Cerebellar nuclear complex (tissue), 1 donor: ENCODE measurements around the gene BCL2L13.
"Not testable (repeated sequence)": the region's sequence is repeated elsewhere in the genome, so short reads cannot be mapped to it uniquely, and the experiment has no call there.

Experiments
- DNase-seq, 2 experiments: peaks; one replicate each; lab custom pipeline; 2025; lab: John Stamatoyannopoulos, UW

Gene BCL2L13

DNA sequence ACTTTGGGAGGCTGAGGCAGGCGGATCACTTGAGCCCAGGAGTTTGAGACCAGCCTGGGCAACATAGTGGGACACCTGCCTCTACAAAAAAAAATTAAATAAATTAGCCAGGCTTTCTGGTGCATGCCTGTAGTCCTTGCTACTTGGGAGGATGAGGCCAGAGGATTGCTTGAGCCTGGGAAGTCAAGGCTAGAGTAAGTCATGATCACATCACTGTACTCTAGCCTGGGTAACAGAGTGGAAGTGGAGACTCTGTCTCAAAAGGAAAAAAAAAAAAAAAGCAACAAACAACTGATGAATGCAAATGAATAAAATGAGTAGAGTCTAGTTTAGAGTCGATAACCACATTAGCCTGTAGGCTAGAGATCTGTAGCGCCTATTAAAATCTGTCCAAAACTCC lies 3.9 kb upstream of the BCL2L13 start:
- DNase-seq: no peak

DNA sequence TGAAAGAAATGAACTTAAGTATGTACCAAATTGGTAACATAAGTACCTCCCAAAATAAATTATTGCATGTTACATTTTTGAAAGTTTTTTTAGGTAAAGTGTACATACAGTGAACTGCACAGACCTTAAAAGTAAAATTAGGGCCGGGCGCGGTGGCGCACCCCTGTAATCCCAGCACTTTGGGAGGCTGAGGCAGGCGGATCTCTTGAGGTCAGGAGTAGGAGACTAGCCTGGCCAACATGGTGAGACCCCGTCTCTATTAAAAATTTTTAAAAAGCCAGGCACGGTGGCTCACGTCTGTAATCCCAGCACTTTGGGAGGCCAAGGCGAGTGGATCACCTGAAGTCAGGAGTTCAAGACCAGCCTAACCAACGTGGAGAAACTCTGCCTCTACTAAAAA lies 1.7 kb upstream of the BCL2L13 start:
- DNase-seq: not testable (repeated sequence)

DNA sequence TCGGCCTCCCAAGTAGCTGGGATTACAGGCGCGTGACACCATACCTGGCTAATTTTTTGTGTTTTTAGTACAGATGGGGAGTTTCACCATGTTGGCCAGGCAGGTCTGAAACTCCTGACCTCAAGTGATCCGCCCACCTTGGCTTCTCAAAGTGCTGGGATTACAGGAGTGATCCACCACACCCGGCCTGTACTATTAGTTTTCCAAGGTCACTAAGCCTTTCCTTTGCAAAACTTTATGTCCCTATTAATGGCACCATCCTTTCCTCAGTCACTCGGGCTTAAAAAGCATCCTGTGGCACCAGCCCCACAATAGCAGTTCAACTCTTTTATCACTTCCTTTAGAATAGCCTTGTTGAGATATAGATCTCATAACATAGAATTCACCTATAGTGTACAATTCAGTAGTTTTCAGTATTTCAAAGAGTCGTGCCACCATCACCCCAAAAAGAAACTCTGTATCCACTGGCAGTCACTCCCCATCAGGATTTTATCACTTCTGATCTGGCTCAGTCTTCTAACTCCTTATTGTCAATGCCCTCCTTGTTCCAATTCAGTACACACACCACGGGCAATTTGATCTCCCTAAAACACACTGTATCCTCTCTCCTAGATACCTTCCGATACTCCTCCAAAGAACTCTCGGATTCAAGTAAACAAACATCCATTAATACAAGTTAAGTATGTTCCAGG lies 921 bp upstream of the BCL2L13 start:
- no peak for DNase-seq

DNA sequence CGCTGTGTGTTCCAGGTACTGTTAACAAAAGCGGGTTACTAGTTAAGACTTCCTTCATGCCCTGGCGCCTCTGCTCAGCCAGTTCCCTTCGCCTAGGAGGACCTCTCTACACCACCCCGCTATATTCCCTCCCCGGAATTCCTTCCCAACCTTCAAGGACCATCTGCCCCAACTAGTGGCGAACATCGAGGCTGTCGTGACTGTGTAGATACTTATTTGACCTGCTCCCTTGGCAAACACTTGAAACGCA lies 450 bp upstream of the BCL2L13 start:
- no peak for DNase-seq

DNA sequence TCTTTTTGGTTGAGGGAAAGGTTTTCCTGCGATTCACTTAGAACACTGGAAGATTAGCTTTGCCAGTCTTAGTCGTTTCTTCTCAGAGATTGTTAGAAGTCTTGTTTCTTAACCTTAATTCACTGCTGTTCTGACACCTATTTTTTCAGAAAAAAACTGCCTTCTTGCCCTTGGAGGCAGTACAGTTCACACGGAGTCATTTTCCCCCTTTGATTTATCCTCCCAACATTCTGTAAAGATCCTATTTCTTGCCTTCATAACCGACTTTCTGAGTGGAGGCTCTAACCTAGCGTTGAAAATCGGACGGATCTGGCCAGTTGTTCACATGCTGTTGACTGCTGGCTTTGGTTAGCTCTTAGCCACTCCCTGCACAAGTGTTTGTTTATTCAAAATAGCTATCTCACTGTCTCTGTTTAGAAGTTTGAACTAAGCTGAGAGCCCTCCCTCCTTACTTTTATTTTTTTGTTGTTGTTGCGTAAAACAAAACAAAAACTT lies 737 bp downstream of the BCL2L13 start:
- DNase-seq: no peak

DNA sequence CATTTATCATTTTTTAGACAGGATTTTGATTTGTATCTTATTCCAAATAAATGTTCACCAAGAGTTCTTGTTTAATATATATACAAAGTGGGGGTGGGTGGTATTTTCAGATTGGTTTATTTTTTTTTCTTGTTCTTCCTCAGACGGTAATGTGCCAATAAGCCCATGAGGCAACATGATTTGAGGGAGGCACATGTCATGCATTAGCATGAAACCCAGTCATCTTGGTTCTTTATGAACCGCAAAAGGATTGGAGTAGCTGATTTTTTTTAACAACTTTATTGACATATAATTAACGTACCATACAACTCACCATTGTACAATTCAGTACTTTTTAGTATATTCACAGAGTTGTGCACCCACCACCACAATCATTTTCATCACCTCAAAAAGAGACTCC lies 2.7 kb downstream of the BCL2L13 start:
- no peak for DNase-seq

DNA sequence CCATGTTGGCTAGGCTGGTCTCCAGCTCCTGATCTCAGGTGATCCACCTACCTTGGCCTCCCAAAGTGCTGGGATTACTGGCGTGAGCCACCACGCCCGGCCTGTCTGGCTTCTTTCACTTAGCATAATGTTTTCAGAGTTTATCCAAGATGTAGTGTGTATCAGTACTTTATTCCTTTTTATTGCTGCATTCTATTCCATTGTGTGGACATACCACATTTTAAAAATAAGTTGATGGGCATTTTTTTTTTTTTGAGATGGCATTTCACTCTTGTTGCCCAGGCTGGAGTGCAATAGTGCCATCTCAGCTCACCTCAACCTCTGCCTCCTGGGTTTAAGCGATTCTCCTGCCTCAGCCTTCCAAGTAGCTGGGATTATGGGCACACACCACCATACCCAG lies 3.8 kb downstream of the BCL2L13 start:
- DNase-seq: not testable (repeated sequence)

DNA sequence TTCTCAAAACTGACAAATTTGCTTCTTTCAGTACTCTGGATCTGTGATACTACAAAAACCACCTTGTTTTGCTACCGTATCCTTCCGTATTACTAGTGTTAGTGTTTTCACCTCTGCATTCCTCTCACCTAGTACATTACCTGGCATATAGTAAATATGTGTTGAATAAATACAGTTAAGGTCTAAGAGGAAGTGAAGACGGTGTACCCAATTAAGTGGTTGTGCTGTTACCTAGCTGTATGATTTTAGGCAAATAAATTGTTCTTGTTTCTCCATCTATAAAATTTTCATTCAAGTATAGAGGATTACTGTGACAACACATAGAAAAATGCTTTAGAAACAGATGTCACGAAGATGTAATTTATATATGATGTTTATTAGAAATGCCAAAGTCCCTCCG lies 8.9 kb downstream of the BCL2L13 start:
- no peak for DNase-seq

DNA sequence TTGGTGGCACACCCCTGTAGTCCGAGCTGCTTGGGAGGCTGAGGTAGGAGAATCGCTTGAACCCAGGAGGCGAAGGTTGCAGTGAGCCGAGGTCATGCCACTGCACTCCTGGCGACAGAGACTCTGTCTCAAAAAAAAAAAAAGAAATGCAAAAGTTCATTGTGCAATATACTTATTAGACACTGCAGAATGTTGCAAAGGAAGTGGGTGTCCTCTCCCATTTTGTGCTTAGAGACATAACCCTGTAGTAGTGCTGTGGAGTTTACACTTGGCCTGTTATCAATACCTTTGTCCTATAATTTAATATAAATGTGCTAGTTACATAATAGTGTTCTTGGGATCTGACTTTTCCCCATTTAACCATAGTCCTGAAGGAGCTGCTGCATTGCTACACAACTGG lies 9.4 kb downstream of the BCL2L13 start:
- no peak for DNase-seq

DNA sequence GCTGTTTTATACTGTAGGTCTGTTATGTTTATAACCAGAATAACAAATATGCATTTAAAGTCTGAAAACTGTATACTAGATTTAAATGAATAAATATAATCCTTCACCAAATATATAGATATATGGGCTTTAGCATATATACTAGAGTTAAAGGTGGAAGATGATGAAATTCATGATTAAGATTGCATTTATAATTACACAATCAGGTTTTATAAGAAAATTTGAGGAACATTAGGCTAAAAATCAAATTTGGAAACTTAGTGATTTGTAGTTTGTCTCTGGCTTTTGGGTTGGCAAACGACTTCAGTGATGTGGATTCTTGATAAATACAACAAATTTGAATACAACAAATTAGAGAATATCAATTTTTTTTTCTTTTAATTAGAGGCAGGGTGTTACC lies 10.0 kb downstream of the BCL2L13 start:
- DNase-seq: no peak

DNA sequence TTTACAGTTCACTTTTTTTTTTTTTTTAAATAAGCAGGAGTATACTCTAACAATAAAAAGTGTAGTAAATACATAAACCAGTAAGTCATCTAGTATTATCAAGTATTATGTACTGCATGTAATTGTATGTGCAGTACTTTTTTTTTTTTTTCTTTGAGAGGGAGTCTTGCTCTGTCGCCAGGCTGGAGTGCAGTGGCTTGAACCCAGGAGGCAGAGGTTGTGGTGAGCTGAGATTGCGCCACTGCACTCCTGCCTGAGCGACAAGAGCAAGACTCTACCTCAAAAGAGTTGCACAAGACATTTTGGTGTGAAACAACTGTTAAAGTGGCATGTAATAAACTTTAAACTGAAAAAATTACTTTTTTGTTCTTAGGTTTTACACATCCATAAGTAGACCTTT lies 16.7 kb downstream of the BCL2L13 start:
- no peak for DNase-seq

DNA sequence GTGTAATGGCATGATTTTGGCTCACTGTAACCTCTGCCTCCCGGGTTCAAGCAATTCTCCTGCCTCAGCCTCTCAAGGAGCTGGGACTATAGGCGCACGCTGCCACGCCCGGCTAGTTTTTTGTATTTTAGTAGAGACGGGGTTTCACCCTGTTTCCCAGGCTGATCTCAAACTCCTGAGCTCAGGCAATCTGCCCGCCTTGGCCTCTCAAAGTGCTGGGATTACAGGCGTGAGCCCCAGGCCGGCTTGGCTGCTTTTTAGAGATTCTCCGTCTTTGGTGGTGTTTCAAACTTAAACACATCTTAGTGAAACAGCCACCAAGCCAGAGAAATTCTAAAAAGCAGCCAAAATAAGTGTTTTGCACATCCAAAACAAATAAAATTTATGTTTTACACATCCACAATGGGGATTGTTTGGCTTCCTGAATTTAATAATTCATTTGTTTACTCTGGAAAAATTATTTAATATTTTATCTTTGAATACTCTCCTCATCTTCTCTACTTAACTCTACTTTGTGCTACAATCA lies 18.4 kb downstream of the BCL2L13 start:
- no peak for DNase-seq

DNA sequence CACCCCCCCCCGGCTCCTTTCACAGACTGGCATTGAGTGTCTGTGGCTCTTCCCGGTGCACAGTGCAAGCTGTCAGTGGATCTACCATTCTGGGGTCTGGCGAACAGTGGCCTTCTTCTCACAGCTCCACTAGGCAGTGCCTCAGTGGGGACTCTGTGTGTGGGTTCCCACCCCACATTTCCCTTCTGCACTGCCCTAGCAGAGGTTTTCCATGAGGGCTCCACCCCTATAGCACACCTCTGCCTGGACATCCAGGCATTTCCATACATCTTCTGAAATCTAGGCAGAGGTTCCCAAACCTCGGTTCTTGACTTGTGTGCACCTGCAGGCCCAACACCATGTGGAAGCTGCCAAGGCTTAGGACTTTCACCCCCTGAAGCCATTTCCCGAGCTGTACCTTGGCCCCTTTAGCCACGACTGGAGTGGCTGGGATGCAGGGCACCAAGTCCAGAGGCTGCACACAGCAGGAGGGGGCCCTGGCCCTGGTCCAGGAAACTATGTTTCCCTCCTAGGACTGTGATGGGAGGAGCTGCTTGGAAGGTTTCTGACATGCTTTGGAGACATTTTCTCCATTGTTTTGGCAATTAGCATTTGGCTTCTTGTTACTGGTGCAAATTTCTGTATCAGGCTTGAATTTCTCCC lies 26.0 kb downstream of the BCL2L13 start:
- DNase-seq: no peak

DNA sequence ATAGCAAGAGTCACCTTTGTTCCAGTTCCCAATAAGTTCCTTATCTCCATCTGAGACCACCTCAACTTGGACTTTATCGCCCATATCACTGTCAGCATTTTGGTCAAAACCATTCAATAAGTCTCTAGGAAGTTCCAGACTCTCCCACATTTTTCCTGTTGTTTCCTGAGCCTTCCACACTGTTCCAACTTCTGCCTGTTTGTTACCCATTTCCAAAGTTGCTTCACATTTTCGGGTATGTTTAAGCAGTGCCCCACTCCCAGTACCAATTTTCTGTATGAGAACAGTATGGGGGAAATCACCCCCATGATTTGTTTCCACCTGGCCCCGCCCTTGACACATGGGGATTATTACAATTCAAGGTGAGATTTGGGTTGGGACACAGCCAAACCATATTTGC lies 26.7 kb downstream of the BCL2L13 start:
- DNase-seq: no peak

DNA sequence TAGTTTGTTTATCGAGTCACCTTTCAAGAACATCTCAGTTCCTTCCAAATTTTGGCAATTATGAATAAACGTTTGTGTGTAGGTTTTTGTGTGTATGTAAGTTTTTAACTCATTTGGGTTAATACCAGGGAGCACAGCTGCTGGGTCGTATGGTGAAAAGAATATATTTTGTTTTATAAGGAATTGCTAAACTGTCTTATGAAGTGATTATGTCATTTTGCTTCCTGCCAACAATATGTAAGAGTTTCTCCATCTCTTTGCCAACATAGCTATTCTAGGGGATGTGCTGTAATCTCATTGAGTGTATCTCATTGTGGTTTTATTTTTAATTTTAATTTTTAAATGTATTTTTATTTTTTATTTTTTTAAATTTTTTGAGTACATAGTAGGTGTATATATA lies 27.3 kb downstream of the BCL2L13 start:
- no peak for DNase-seq

DNA sequence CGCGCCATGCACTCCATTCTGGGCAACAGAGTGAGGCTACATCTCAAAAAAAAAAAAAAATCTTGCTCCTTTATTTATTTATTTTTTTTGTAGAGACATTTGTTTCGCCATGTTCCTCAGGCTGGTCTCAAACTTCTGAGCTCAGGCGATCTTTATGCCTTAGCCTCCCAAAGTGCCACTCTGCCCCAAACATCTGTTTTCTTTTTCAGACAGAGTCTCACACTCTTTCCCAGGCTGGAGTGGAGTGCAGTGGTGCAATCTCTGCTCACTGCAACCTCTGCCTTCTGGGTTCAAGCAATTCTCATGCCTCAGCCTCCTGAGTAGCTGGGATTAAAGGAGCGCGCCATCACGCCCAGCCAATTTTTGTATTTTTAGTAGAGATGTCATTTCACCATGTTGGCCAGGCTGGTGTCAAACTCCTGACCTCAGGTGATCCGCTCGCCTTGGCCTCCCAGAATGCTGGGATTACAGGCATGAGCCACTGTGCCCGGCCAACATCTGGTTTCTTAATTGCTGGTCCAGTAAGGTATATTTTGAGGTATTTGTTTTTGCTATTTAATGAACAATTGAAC lies 33.0 kb downstream of the BCL2L13 start:
- not testable (repeated sequence) for DNase-seq

DNA sequence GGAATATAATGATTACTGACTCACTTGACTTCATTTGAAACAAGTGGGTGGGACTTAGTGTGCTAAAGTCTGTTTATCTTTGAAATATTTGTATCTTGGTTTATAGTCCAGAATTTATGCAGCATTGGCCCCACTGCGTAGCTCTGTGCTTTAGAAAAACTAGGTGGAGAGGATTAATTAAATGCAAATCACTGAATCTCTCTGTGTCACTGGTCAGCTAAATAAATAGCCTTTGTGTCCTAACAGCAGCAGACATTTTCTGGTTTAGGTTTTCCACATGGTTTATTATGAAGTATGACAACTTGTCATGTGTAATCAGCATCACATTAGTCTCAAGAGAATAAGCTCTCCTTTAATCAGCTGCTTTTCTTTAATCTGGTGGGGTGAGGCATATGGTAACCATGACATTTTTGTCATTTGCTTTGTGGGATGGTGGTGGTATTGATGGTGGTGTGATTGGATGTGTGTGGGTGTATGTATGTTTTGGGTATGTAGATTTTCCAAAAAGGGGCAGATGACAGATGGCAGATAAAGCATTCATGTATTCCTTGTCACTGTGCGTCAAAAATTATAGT lies 33.9 kb downstream of the BCL2L13 start:
- peak; percentile 76 to 89 for DNase-seq

DNA sequence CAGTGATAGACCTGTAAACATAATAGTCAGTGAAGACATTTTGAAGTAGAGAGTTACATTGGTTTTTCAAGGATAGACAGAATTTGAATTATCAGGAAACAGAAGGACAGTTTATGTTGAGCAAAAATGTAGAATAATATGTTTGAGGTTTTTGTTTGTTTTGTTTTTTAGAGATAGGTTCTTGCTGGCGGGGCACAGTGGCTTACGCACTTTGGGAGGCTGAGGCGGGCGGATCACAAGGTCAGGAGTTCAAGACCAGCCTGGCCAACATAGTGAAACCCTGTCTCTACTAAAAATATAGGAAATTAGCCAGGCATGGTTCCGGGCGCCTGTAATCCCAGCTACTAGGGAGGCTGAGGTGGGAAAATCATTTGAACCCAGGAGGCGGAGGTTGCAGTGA lies 35.6 kb downstream of the BCL2L13 start:
- DNase-seq: no peak

DNA sequence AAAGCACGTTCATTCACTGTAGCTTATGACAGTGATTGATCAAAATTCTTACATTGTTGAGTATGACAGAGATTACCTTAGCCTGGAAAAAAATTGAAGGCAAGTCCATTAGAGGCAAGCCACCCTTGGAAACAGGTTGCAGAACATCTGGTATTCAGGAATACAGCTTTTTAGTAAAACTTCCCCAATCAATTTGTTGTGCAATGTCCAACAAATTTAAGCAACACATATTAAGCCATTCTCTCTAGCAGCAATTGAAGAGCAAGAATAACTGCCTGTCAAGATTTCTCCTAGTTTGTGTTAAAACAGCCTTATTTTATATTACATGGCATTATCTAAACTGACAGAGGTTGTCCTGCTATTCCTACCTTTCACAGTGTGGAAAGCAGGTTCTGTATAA lies 37.0 kb downstream of the BCL2L13 start:
- DNase-seq: no peak

DNA sequence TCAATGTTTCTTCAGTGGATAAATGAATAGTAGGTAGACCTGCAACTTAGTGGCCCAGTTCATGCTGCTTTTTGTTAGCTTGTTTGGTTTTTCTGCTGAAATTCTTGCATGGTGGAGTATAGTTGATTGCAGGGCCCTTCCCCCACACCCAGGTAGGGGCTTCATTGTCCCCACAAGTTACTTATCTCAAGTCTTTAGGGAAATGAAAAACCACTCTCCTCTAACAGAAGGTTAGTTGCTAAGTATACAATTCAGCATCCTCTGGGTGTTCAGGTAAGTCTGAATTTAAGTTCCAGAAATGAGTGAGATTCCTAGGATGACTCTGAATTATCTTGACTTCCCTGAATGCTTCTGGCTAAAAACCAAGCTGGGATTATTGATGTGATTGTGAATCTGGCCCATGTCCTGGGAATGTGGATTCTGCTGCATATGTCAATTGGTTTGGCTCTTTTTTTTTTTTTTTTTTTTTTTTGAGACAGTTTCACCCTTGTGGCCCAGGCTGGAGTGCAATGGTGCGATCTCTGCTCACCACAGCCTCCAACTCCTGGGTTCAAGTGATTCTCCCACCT lies 40.3 kb downstream of the BCL2L13 start:
- DNase-seq: no peak

DNA sequence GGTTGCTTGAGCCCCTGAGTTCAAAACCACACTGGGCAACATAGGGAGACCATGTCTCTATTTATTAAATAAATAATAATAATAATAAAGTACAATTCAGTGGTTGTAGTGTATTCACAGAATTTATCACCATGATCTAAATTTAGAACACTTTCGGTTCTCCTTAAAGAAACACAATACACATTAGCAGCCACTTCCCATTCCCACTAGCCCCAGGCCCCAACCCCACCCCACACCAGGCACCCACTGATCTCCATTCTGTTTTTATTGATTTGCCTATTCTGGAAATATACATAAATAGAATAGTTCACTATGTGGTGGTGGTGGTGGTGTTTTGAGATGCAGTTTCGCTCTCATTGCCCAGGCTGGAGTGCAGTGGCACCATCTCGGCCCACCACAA lies 45.7 kb downstream of the BCL2L13 start:
- no peak for DNase-seq

DNA sequence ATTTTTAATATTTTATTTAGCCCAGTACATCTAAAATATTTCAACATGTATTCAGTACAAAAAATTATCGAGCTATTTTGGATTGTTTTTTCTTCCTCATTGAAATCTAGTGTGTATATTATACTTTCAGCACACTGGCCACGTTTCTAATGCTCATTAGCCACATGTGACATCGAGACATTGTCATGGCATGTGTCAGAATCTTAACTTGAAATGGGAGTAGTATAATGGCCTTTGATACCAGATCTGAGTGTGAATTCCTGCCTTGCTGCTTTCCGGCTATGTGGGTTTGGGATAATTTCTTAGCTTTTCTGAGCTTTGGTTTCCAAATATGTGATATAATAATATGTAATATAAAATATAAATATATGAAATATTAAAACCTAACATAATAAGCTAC lies 54.3 kb downstream of the BCL2L13 start:
- DNase-seq: no peak

DNA sequence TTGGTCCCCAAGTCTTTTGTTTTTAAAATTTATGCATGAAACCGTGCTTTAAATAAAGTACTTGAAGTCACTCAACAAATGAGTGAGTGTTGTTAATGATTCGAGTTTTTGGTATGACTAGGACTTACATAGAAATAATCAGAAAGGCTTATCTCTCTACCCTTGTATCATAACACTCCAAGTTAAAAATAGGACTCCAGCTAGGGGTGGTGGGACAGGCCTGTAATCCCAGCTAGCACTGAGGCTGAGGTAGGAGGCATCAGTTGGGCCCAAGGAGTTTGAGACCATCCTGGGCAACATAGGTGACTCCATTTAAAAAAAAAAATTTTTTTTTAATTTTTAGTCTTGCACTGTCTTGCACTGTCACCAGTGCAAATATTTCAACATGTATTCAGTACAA lies 55.6 kb downstream of the BCL2L13 start:
- no peak for DNase-seq
